HG02571 (cell line): ENCODE results near the gene GABRB1.
A peak's percentile ranks its signal among the peaks of the same experiment; 100 is the strongest.

Experiments used
- ATAC-seq: cut with Tn5 transposase; IDR thresholded peaks from one replicate; pipeline ENCODE4 v1.9.1; 2021; ENCODE audit warnings: mild to moderate bottlenecking, moderate library complexity; ENCODE audit not compliant: unreplicated experiment

Gene GABRB1

GRCh38 chr4:47110546-47111132 lies 79.3 kb downstream of the GABRB1 start:
- ATAC-seq: no peak

GRCh38 chr4:47118192-47118929 lies 87.0 kb downstream of the GABRB1 start:
- no peak for ATAC-seq

DNA sequence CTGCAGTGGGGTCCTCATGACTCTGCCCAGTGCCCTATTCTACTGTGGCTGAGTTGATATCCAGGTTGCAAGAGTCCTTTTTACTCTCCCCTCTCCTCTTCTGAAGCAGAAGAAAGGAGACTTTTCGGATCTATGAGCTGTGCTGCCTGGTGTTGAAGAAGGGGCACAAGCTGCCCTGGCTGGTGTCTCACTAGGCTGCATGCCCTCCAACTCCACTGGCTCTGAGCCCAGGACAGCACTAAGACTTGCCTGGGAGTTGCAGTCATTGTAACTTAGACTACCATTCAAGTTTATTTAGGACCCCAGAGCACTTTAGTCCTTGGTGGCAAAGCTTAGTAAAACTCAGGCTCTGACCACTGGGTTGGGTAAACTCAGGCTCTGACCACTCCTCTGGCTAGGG lies 89.4 kb downstream of the GABRB1 start:
- ATAC-seq: no peak

DNA sequence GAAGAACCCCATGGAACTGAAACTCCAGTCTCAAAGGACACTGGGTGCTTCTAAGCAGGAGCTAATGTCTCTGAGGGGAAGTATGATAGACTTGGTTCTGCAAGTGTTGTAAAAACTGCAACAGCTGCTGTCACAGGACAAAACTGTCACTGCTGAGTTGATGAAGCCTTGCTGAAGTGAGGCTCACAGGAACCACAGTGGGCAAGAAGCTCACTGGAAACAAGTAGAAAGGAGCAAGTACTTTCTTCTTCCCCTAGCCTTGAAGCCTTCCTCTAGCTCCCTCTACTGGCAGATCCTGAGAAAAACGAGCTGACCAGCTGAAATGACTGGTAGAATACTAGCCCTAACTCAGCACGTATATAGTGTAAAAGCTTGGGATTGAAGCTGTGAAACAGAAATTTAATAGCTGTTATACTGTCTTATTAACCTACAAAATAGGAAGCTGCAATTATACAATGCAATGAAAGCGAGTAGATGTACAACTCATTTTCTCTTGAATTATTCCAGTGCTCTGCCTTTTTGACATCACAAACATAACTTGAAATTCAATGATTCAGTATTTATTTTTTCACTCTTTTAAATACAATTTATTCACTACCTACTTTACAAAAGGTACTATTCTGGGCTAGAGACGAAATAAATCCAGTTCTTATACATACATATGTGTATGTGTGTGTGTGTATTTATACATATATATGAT lies 91.4 kb downstream of the GABRB1 start:
- peak; percentile 95 for ATAC-seq

- ATAC-seq: no peak
These were observed 97.6 kb downstream of the GABRB1 start for GRCh38 chr4:47128991-47129390.

- no peak for ATAC-seq
These were observed 103.8 kb downstream of the GABRB1 start for GRCh38 chr4:47135210-47135609.

GRCh38 chr4:47143261-47143660 lies 111.9 kb downstream of the GABRB1 start:
- no peak for ATAC-seq

GRCh38 chr4:47145630-47146029 lies 114.3 kb downstream of the GABRB1 start:
- peak; percentile 91 for ATAC-seq

- ATAC-seq: no peak
These were observed 123.5 kb downstream of the GABRB1 start for GRCh38 chr4:47154816-47155370.

DNA sequence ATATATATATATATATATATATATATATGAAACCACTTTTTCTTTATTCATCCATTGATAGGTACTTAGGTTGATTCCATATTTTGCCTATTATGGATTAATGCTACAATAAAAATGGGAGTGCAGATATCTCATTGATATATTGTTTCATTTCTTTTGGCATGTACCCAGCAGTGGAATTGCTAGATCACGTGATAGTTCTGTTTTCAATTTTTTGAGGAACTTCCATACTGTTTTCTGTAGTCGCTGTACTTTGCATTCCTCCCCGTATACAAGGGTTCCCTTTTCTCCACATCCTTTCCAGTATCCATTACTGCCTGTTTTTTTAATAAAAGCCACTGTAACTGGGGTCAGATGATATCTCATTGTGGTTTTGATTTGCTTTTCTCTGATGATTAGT lies 124.6 kb downstream of the GABRB1 start:
- ATAC-seq: no peak

- ATAC-seq: no peak
These were observed 128.7 kb downstream of the GABRB1 start for GRCh38 chr4:47160095-47160494.

DNA sequence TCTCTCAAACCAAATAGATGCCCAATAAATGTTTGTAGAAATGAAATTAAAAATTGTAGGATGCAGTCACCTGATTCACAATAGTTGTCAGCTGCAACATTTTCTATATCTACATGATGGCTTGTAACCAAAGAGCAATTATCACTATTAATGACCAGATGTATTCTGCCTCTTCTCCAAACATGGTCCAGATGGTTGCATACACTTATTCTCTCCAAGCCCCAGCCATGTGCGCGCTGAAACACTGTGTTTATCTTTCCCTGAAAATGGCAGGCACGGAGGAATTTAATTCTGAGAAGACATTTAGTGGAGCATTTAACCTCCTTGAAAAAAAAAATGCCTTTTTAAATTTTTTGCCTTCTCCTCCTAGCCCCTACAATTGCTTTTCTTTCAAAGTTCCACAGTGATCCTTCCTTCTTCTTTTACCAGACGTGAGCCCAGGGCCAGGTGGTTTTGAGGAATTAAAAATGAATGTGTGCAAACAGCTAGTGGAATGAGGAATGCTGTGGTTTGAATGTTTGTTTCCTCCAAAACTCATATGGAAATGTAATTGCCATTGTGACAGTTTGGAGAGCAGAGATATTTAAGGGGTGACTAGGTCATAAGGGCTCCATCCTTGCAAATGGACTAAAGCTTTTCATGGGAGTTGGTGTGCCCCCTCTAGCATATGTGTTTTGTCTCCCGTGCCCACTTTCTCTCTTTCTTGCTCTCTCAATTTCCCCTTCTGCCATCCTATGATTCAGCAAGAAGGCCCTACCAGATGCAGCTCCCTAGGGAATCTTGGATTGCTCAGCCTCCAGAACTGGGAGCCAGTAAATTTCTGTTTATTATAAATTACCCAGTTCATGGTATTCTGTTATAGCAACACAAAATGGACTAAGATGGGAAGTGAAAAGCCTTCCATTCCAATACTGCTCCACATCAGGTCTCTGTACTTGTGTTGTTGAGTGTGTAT lies 136.0 kb downstream of the GABRB1 start:
- no peak for ATAC-seq

GRCh38 chr4:47184083-47184482 lies 152.7 kb downstream of the GABRB1 start:
- ATAC-seq: no peak

GRCh38 chr4:47185761-47186160 lies 154.4 kb downstream of the GABRB1 start:
- ATAC-seq: no peak

DNA sequence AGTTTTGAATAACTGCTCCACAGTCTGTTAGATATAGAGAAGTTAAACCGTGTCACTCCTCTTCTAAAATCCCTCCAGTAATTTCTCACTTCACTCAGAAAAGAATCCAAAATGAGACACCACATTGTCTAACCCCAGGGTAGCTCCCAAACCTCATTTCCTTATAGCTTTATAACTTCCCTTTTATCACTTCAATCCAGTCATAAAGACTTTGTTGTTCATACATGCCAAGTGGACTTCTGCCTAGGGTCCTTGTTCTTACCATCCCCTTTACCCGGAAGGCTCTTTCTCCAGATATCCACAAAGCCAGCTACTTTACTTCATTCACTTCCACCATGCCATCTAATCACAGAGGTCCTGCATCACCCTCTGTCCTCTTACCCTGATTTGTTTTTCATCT lies 156.2 kb downstream of the GABRB1 start:
- no peak for ATAC-seq

GRCh38 chr4:47193179-47193578 lies 161.8 kb downstream of the GABRB1 start:
- no peak for ATAC-seq

DNA sequence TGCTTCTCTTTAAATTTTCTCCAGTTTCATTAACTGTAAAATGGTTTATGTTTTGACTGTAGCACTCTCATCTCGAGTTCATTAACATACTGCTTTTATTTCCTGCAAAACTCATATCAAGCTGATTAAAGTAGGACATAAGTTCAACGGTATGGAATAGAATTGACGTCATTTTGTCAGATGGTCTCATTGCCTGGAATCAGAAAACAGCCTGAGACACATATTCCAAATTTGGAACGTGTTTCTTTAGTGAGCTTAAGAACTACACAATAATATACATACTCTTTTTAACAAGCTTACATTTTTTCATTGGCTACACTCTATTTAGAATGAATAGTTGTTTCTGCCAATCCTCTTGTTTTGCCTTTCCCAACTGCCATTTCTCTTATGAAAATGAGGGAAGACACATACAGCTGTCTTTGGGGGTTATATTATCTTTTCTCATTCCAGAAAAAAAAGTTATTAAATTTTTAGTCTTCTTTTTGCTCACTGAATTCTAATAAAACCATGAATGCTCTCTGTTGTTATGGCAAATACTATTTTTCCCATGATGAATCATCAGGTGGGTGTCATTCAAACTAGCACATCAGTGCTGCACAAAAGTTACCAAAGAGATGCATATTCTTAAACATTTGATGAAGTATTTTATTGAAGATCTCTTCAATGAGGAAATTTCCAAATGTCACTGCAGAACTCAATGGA lies 162.8 kb downstream of the GABRB1 start:
- ATAC-seq: no peak

GRCh38 chr4:47195706-47196105 lies 164.3 kb downstream of the GABRB1 start:
- ATAC-seq: no peak

GRCh38 chr4:47198791-47199190 lies 167.4 kb downstream of the GABRB1 start:
- no peak for ATAC-seq

GRCh38 chr4:47203593-47203992 lies 172.2 kb downstream of the GABRB1 start:
- no peak for ATAC-seq
